ENCODE data around the gene MARCHF11. TPM values are rescaled to one million over a fixed set of nuclear protein-coding genes. Genes with fewer than 3 reads are reported as not detected.

Gene MARCHF11
- total and polyA plus RNA-seq, 2 of the 8 experiments (the other 6 are each of a cell fraction or from before 2014, with no cell fraction given), result 0.27 to 0.82 TPM

DNA sequence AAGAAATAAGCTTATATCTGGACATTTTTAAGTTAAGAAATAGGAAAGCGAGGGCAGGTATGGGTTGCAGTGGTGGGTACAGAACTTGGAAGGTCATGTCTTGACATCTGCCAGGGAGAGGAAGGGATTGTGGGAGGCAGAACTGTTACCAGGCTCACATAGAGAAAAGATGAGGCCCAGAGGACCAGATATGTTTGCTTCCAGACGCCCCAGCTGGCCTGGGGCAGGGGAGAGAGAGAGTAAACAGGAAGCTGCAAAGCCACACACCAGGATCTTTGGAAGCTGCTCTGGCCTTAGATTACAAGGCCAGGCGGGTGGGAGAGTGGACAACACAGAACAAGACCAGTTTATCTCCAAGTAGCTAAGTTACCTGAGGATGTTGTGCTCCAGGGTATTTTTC lies 71.2 kb downstream of the MARCHF11 start:
- Histone ChIP-seq H3K4ac (replicated peaks; ENCODE audit: insufficient read length, low read depth, low read length) (no peak overlapping the region), H4K5ac (ENCODE audit: insufficient read length, low read depth, low read length) (no peak overlapping the region), H3K56ac (replicated peaks; ENCODE audit: insufficient read length, low read depth, low read length) (no peak overlapping the region), H3K23ac (ENCODE audit: insufficient read length) (no peak overlapping the region), H2BK5ac (ENCODE audit: low read depth, low read length) (no peak overlapping the region), H3K4me3 (ENCODE audit: extremely low read depth in 1 of 4, insufficient read depth in 2 of 4, low read depth in 3 of 4, low read length in 4 of 4) (no peak overlapping the region), H2BK20ac (ENCODE audit: low read length) (no peak overlapping the region), H2BK15ac (ENCODE audit: low read length) (no peak overlapping the region), H3K36me3 (ENCODE audit: control insufficient read depth in 2 of 4, insufficient read depth in 4 of 4, low read length in 3 of 4) (no peaks in the 10 kb centered on the region), H3K27me3 (replicated peaks in 1 of 4; ENCODE audit: control insufficient read depth in 3 of 4, extremely low read depth in 1 of 4, insufficient read depth in 3 of 4, low read length in 3 of 4) (0 out of 7 replicates have a peak, but pooled peaks cover 0 to 2% (median 0%) of the 10 kb centered on the region in 4 experiments), H4K8ac (ENCODE audit: extremely low read depth, insufficient read depth, low read length) (no peak overlapping the region), H3K27ac (ENCODE audit: low read depth, low read length) (no peak overlapping the region), H4K20me1 (replicated peaks in 1 of 2; ENCODE audit: control insufficient read depth in 1 of 2, insufficient read depth in 2 of 2, low read length in 2 of 2) (no peaks in the 10 kb centered on the region), H2BK120ac (replicated peaks; ENCODE audit: low read depth, low read length) (no peak overlapping the region), H4K91ac (replicated peaks; ENCODE audit: insufficient read length, low read length) (no peak overlapping the region), H2AK5ac (ENCODE audit: low read depth, low read length) (no peak overlapping the region), H3K9ac (replicated peaks in 1 of 4; ENCODE audit: extremely low read depth in 1 of 4, low read depth in 3 of 4, low read length in 3 of 4) (no peak overlapping the region), H3K14ac (ENCODE audit: insufficient read length) (no peak overlapping the region), H3K4me1 (replicated peaks in 1 of 4; ENCODE audit: control insufficient read depth in 3 of 4, insufficient read depth in 4 of 4, low read length in 3 of 4) (peaks cover 0 to 3% (median 0%) of the 10 kb centered on the region in 4 experiments; a peak in 2 of 7 replicates), H3K9me3 (ENCODE audit: insufficient read depth in 2 of 2, low read depth in 1 of 2, low read length in 1 of 2) (peaks cover 6 to 11% of the 10 kb centered on the region in 2 experiments; a peak in 2 of 4 replicates), H3K79me2 (ENCODE audit: control insufficient read depth in 1 of 2, insufficient read depth in 2 of 2, low read length in 2 of 2) (no peaks in the 10 kb centered on the region), H3K79me1 (ENCODE audit: low read depth, low read length) (no peaks in the 10 kb centered on the region), H3K23me2 (ENCODE audit: low read depth, low read length) (no peaks in the 10 kb centered on the region), H3K4me2 (ENCODE audit: insufficient read depth in 1 of 2, low read depth in 2 of 2, low read length in 2 of 2) (no peak overlapping the region), H2AFZ (ENCODE audit: low read length) (no peak overlapping the region), H3K18ac (ENCODE audit: extremely low read depth, low read length) (no peak overlapping the region), H2BK12ac (ENCODE audit: low read depth, low read length) (no peak overlapping the region)
- FAIRE-seq (no peak), DNase-seq (ENCODE audit: low read depth in 1 of 2, low spot score in 2 of 2) (no peak)
- ChIA-PET POLR2A (ENCODE audit: partially characterized antibody) (no interaction called here), CTCF (ENCODE audit: partially characterized antibody) (interaction anchor here (0.7 to 1.2 kb wide), 2 partner anchors 51 to 1238 kb away, joined by 4 to 5 read pairs; no protein-coding TSS in a partner anchor)
- TF ChIP-seq SIN3A (conservative IDR thresholded peaks at IDR 0.05 in 1 of 2, IDR thresholded peaks at IDR 0.05 in 1 of 2; ENCODE audit: low read depth in 1 of 2, low read length in 2 of 2), result no peak
- no peak for TF ChIP-seq GABPA (IDR thresholded peaks at IDR 0.05; ENCODE audit: borderline replicate concordance, insufficient read depth, low read length)
- no peak for TF ChIP-seq TAF1 (IDR thresholded peaks at IDR 0.05; ENCODE audit: low read depth, low read length)
- no peak for TF ChIP-seq SIX5 (IDR thresholded peaks at IDR 0.05; ENCODE audit: low read depth, low read length)
- TF ChIP-seq SIRT6 (IDR thresholded peaks at IDR 0.05; ENCODE audit: low read length), result no peak
- no peak for TF ChIP-seq EZH2 (IDR thresholded peaks at IDR 0.05; ENCODE audit: low read depth, low read length, severe bottlenecking)
- 74% methylated on average over 3 of the region's 3 CpGs; no CpG with 5 or more reads in 1 of the 2 experiments for WGBS, 2 experiments (ENCODE audit: extremely low coverage in 1 of 2, insufficient coverage in 1 of 2, insufficient read length in 1 of 2, insufficient replicate concordance in 2 of 2, low coverage in 1 of 2, low lambda C conversion rate in 2 of 2, missing lambda C conversion rate in 1 of 2)

All from H1 (cell line).